ENCODE results near the gene PPP2R5D. TPM values are rescaled to one million over a fixed set of nuclear protein-coding genes. Genes with fewer than 3 reads are reported as not detected.

PPP2R5D gene
- total and polyA plus RNA-seq, 2 of the 4 experiments (the other 2 are of a cell fraction) = 55.6 to 68.8 TPM

DNA sequence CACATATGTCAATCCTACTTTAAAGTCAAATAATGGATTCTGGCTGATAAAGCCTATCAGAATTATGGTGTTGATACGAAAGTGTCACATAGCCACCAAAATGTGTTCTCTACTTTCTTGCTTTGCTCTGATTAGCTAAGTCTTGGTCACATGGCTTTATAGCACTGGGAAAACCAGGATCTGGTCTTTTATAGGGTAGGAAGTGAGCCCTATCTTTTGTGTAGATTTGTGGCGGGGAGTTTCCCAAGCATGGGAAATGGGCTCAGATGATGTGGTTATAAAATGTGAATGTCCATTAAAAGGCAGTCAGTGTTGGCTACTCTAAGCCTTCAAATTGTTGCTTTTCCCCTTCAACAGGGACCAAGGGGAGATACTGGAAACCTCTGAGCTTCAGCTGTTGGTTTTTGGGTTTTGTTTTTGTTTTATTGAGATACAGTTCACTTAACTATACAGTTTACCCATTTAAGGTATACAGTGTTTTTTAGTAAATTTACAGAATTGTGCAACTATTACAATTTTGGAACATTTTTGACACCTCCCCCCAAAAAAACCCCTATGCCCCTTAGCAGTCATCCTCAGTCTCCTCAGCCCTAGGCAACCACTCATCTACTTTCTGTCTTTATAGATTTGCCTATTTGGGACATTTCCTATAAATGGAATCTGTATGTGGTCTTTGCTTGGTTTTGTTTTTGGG is 49.3 kb downstream of the PPP2R5D start:
- intact Hi-C loops (cut with micrococcal nuclease) = no loop called here
- POLR2A ChIA-PET (ENCODE audit: unreplicated experiment) = no interaction called here

More for the DNA sequence above, 49.3 kb downstream of the PPP2R5D start:
- H3K4me1 ChIP-seq (ENCODE audit: control insufficient read depth, insufficient read depth, low read length) = no peaks in the 10 kb centered on the region
- H3K14ac ChIP-seq (replicated peaks; ENCODE audit: low read depth, low read length) = no peak overlapping the region
- H4K5ac ChIP-seq (ENCODE audit: low read depth, low read length) = no peak overlapping the region
- no peak overlapping the region for H3K23ac ChIP-seq (ENCODE audit: low read depth, low read length)
- no TSS peak for BruUV-seq (replicated peaks)
- H2BK120ac ChIP-seq (ENCODE audit: low read depth, low read length) = no peak overlapping the region
- H3K9me3 ChIP-seq (ENCODE audit: control insufficient read depth, insufficient read depth, low read length) = no peaks in the 10 kb centered on the region
- no peak overlapping the region for H4K91ac ChIP-seq (ENCODE audit: insufficient read depth, low read depth, low read length)
- no peak overlapping the region for H2AK5ac ChIP-seq (ENCODE audit: low read depth, low read length)
- in situ Hi-C loops (cut with MboI; ENCODE audit: low sequenced_read_pairs) = no loop called here
- no peaks in the 10 kb centered on the region for H3K9me1 ChIP-seq (ENCODE audit: insufficient read depth, low read length)
- H2BK15ac ChIP-seq (ENCODE audit: low read depth, low read length) = no peak overlapping the region
- WGBS, 2 experiments (ENCODE audit: extremely low coverage in 2 of 2, insufficient read length in 1 of 2) = no CpG with 5 or more reads among the region's 2 CpGs
- no peaks in the 10 kb centered on the region for H3K27me3 ChIP-seq (ENCODE audit: control insufficient read depth, insufficient read depth, low read length)
- H3K18ac ChIP-seq (ENCODE audit: low read depth, low read length) = no peak overlapping the region
- no peak overlapping the region for H3K4me3 ChIP-seq (ENCODE audit: insufficient read depth, low read depth, low read length)
- H2BK20ac ChIP-seq (ENCODE audit: low read depth, low read length) = no peak overlapping the region
- H3K9ac ChIP-seq (ENCODE audit: low read depth, low read length) = no peak overlapping the region
- peaks cover 7 to 12% of the 10 kb centered on the region in 2 experiments; a peak in 2 of 4 replicates for H3K79me1 ChIP-seq (ENCODE audit: low read depth in 1 of 2, low read length in 2 of 2)
- TF ChIP-seq BHLHE40 (IDR thresholded peaks at IDR 0.05; ENCODE audit: low read depth, low read length) (no peak), MAZ (IDR thresholded peaks at IDR 0.05; ENCODE audit: borderline replicate concordance, low read depth, low read length) (no peak), POLR2A (IDR thresholded peaks at IDR 0.05; ENCODE audit: low read depth, low read length) (no peak), MXI1 (IDR thresholded peaks at IDR 0.05; ENCODE audit: borderline replicate concordance, low read depth, low read length) (no peak), CEBPB (IDR thresholded peaks at IDR 0.05; ENCODE audit: low read depth, low read length) (no peak), RFX5 (IDR thresholded peaks at IDR 0.05; ENCODE audit: low read depth, low read length) (no peak), FOS (IDR thresholded peaks at IDR 0.05; ENCODE audit: low read depth, low read length) (no peak), CHD1 (IDR thresholded peaks at IDR 0.05; ENCODE audit: low read depth, low read length) (no peak)
- TF ChIP-seq, protein P1, sequence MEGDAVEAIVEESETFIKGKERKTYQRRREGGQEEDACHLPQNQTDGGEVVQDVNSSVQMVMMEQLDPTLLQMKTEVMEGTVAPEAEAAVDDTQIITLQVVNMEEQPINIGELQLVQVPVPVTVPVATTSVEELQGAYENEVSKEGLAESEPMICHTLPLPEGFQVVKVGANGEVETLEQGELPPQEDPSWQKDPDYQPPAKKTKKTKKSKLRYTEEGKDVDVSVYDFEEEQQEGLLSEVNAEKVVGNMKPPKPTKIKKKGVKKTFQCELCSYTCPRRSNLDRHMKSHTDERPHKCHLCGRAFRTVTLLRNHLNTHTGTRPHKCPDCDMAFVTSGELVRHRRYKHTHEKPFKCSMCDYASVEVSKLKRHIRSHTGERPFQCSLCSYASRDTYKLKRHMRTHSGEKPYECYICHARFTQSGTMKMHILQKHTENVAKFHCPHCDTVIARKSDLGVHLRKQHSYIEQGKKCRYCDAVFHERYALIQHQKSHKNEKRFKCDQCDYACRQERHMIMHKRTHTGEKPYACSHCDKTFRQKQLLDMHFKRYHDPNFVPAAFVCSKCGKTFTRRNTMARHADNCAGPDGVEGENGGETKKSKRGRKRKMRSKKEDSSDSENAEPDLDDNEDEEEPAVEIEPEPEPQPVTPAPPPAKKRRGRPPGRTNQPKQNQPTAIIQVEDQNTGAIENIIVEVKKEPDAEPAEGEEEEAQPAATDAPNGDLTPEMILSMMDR (conservative IDR thresholded peaks at IDR 0.05; ENCODE audit: low read depth, low read length) = no peak
- TF ChIP-seq, protein P2, sequence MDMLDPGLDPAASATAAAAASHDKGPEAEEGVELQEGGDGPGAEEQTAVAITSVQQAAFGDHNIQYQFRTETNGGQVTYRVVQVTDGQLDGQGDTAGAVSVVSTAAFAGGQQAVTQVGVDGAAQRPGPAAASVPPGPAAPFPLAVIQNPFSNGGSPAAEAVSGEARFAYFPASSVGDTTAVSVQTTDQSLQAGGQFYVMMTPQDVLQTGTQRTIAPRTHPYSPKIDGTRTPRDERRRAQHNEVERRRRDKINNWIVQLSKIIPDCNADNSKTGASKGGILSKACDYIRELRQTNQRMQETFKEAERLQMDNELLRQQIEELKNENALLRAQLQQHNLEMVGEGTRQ (IDR thresholded peaks at IDR 0.05; ENCODE audit: low read depth, low read length) = no peak
- TF ChIP-seq, protein P3, sequence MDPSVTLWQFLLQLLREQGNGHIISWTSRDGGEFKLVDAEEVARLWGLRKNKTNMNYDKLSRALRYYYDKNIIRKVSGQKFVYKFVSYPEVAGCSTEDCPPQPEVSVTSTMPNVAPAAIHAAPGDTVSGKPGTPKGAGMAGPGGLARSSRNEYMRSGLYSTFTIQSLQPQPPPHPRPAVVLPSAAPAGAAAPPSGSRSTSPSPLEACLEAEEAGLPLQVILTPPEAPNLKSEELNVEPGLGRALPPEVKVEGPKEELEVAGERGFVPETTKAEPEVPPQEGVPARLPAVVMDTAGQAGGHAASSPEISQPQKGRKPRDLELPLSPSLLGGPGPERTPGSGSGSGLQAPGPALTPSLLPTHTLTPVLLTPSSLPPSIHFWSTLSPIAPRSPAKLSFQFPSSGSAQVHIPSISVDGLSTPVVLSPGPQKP (IDR thresholded peaks at IDR 0.05; ENCODE audit: borderline replicate concordance, low read depth, low read length) = no peak
- dilution Hi-C loops (cut with HindIII; ENCODE audit: low sequenced_read_pairs, unreplicated experiment) = no loop called here
- no peak overlapping the region for H3K27ac ChIP-seq (ENCODE audit: insufficient read depth, low read length)
- DNase-seq = no peak
- H3K4ac ChIP-seq (ENCODE audit: low read depth, low read length) = no peak overlapping the region
- H2BK5ac ChIP-seq (ENCODE audit: low read depth, low read length, poor library complexity, severe bottlenecking) = no peak overlapping the region
- H2AK9ac ChIP-seq (replicated peaks; ENCODE audit: low read depth, low read length, poor library complexity) = no peak overlapping the region
- H3K4me2 ChIP-seq (ENCODE audit: low read depth, low read length) = no peak overlapping the region
- H4K20me1 ChIP-seq (ENCODE audit: insufficient read depth, low read length) = peaks cover 8% of the 10 kb centered on the region; the same call in 1 of the 2 replicates
- H2AFZ ChIP-seq (replicated peaks; ENCODE audit: low read length, poor library complexity) = no peak overlapping the region
- peaks cover 59% of the 10 kb centered on the region for H3K36me3 ChIP-seq (ENCODE audit: control insufficient read depth, insufficient read depth, low read length)
- no peak overlapping the region for H3K56ac ChIP-seq (ENCODE audit: extremely low read depth, insufficient read depth, low read length)
- H4K8ac ChIP-seq (ENCODE audit: low read depth in 2 of 2, low read length in 2 of 2) = no peak overlapping the region
- no peak for ATAC-seq (ENCODE audit: low read depth)
- CTCF ChIA-PET = no interaction called here

Measured in IMR-90 (cell line).